SKM-1 treated with dmso at 0.1 percent for 144 hours (cell line): Measurements from ENCODE around the gene LHFPL3.

ENCODE experiments used
- DNase-seq: peaks from one replicate; lab custom pipeline; 2025; ENCODE audit not compliant: unreplicated experiment; lab: John Stamatoyannopoulos, UW

The LHFPL3 gene

DNA sequence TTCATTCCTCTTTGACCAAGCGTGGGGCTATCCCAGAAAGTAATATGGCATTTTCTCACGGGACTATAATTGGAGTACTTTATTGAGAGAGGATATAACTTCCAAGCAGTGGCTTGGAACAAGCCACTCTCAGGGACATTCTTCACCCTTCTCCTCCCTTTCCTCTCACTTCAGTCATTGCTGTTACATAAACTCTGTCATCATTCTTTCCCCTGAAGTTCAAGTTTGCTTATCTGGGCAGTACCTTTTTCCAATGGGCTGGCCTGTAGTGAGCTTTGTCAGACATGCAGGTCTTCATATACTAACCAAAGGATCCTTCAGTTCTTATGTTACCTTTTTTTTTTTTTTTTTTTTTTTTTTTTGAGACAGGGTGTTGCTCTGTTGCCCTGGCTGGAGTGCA is 626.9 kb downstream of the LHFPL3 start:
- DNase-seq, result no peak
